ENCODE data around the gene CTAGE1.
A peak's percentile ranks its signal among the peaks of the same experiment; 100 is the strongest.

CTAGE1 gene

GRCh38 chr18:22387787-22388186, 29.9 kb downstream of the CTAGE1 start:
- DNase-seq = no peak

GRCh38 chr18:22387364-22387763, 30.4 kb downstream of the CTAGE1 start:
- no peak for DNase-seq

- no peak for DNase-seq
Observed at GRCh38 chr18:22385718-22386117, 32.0 kb downstream of the CTAGE1 start.

GRCh38 chr18:22378672-22379282, 38.9 kb downstream of the CTAGE1 start:
- peak; percentile 35 for DNase-seq

- no peak for DNase-seq
Observed at GRCh38 chr18:22377769-22378168, 39.9 kb downstream of the CTAGE1 start.

- no peak for DNase-seq
Observed at GRCh38 chr18:22370414-22370813, 47.3 kb downstream of the CTAGE1 start.

- no peak for DNase-seq
Observed at GRCh38 chr18:22368021-22368420, 49.7 kb downstream of the CTAGE1 start.

GRCh38 chr18:22367303-22367702, 50.4 kb downstream of the CTAGE1 start:
- DNase-seq = no peak

GRCh38 chr18:22363867-22364463, 53.8 kb downstream of the CTAGE1 start:
- DNase-seq = no peak

Data from activated gamma-delta T cell treated with Interleukin-2 at 50 U/mL for 16 hours (primary cell).